Calu3 (cell line): ENCODE results near the gene OR8B3. TPM values are rescaled to one million over a fixed set of nuclear protein-coding genes. Genes with fewer than 3 reads are reported as not detected.

Experiments
- Bru-seq: library from RNA; stranded (reverse); fragments of 400-500 nt; gene quantifications from one replicate; lab custom pipeline; 2021; lab: Mats Ljungman, UMichigan
- BruChase-seq, 2 experiments: library from RNA; stranded (reverse); fragments of 400-500 nt; gene quantifications; one replicate each; lab custom pipeline; 2021; lab: Mats Ljungman, UMichigan
- BruUV-seq: library from RNA; stranded (reverse); fragments of 400-500 nt; replicated peaks from 2 replicates; lab custom pipeline; 2021; lab: Mats Ljungman, UMichigan
- CTCF ChIA-PET: fragments of 300-600 bp; sonication (Branson Sonifier 250); formaldehyde crosslinking; loops from one replicate; lab custom pipeline; 2022; ENCODE audit warnings: antibody characterized with exemption; lab: Charles Lee
- DNase-seq: peaks from one replicate; pipeline ENCODE4 v3.0.0; 2022
- H3K27ac Mint-ChIP-seq: one replicate; pipeline ENCODE4 v1.8.0; 2022; ENCODE audit warnings: mixed read lengths; ENCODE audit not compliant: unreplicated experiment
- H3K27me3 Mint-ChIP-seq: one replicate; pipeline ENCODE4 v1.8.0; 2022; ENCODE audit warnings: mixed read lengths; ENCODE audit not compliant: unreplicated experiment
- H3K36me3 Mint-ChIP-seq: one replicate; pipeline ENCODE4 v1.8.0; 2022; ENCODE audit warnings: mild to moderate bottlenecking, moderate library complexity, mixed read lengths; ENCODE audit not compliant: insufficient read depth, unreplicated experiment
- H3K4me1 Mint-ChIP-seq: one replicate; pipeline ENCODE4 v1.8.0; 2022; ENCODE audit warnings: mild to moderate bottlenecking, low read depth, mixed read lengths; ENCODE audit not compliant: unreplicated experiment
- H3K4me3 Mint-ChIP-seq: one replicate; pipeline ENCODE4 v1.8.0; 2022; ENCODE audit warnings: mild to moderate bottlenecking, low read depth, moderate library complexity, mixed read lengths; ENCODE audit not compliant: unreplicated experiment
- H3K9me3 Mint-ChIP-seq: one replicate; pipeline ENCODE4 v1.8.0; 2022; ENCODE audit warnings: low read depth, mixed read lengths; ENCODE audit not compliant: unreplicated experiment
- intact Hi-C: fragments of 100-400 bp; cut with micrococcal nuclease; formaldehyde crosslinking; loops from one replicate; pipeline ENCODE4 v1.10.0; 2022; ENCODE audit not compliant: unreplicated experiment
- long read RNA-seq: library from polyadenylated mRNA; stranded (forward); transcript quantifications from one replicate; pipeline ENCODE4 v2.0.0, GENCODE V29; 2022
- total RNA-seq: library from RNA; stranded (reverse); gene quantifications from 2 replicates; pipeline ENCODE4 v1.2.3, GENCODE V29; 2022
- TF ChIP-seq, protein P1 (sequence below): fragments of 200-600 bp; IDR thresholded peaks from one replicate; pipeline ENCODE4 v1.8.0; 2022; ENCODE audit warnings: antibody characterized with exemption; ENCODE audit not compliant: unreplicated experiment

OR8B3 gene, protein sequence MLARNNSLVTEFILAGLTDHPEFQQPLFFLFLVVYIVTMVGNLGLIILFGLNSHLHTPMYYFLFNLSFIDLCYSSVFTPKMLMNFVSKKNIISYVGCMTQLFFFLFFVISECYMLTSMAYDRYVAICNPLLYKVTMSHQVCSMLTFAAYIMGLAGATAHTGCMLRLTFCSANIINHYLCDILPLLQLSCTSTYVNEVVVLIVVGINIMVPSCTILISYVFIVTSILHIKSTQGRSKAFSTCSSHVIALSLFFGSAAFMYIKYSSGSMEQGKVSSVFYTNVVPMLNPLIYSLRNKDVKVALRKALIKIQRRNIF
- total RNA-seq = not detected in 2 replicates
- Bru-seq, nascent RNA = not detected
- not detected for BruChase-seq, experiment 1, labeled RNA remaining after a 6-hour chase
- not detected for BruChase-seq, experiment 2, labeled RNA remaining after a 2-hour chase
- long read RNA-seq = 0 reads

DNA sequence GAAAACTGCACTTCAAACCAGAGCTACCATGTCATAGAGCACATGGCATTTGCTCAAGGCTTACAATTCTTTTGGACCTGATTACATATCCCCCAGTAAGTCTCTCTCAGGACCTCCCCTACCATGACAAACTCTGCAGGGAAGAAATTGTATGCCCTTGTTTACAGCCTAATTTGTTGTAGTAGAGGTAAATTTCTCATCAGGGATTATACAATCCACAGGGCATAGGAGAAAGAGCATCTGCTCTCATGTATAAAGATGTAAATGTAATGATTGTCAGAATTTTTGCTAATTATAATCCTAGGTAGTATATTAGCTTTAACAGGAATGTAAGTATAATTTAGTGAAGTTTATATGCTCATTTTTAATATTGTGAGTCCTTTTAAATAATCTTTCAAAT, at the start of gene OR8B3:
TSS of gene OR8B3 (minus strand) at position 101 of the 400 bp plus-strand sequence. CDS start 1,673 bp downstream, outside the sequence.
- Mint-ChIP-seq H3K4me1 (no peaks in the 10 kb centered on the region), H3K27me3 (no peaks in the 10 kb centered on the region), H3K4me3 (no peak within 1 kb of the TSS), H3K36me3 (no peaks in the 10 kb centered on the region), H3K9me3 (peaks cover 4% of the 10 kb centered on the region), H3K27ac (no peak within 1 kb of the TSS)
- BruUV-seq = no TSS peak
- intact Hi-C loops = no loop called here
- no peak for DNase-seq
- TF ChIP-seq, protein P1, sequence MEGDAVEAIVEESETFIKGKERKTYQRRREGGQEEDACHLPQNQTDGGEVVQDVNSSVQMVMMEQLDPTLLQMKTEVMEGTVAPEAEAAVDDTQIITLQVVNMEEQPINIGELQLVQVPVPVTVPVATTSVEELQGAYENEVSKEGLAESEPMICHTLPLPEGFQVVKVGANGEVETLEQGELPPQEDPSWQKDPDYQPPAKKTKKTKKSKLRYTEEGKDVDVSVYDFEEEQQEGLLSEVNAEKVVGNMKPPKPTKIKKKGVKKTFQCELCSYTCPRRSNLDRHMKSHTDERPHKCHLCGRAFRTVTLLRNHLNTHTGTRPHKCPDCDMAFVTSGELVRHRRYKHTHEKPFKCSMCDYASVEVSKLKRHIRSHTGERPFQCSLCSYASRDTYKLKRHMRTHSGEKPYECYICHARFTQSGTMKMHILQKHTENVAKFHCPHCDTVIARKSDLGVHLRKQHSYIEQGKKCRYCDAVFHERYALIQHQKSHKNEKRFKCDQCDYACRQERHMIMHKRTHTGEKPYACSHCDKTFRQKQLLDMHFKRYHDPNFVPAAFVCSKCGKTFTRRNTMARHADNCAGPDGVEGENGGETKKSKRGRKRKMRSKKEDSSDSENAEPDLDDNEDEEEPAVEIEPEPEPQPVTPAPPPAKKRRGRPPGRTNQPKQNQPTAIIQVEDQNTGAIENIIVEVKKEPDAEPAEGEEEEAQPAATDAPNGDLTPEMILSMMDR = no peak
- CTCF ChIA-PET = no interaction called here

DNA sequence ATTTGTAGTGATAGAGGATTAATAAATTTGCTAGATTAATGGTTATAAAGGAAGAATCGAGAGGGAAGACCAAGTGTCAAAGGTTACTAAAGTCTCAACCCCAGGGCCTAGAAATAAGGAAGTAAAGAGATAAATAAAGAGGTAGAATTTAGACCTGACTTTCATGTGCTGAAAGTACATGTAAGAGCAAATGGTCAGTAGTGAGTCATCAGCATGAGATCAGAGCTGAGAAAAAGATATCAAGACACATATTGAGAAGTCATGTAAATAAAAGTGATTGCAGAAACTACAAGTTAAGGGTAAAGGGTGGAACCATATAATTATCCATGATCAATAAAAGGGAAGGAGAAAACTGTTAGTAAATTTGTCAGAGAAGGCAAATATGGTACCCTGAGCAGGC, 48.1 kb upstream of the OR8B3 start:
- Mint-ChIP-seq H3K4me1 (no peaks in the 10 kb centered on the region), H3K4me3 (no peak overlapping the region), H3K27me3 (no peaks in the 10 kb centered on the region), H3K36me3 (no peaks in the 10 kb centered on the region), H3K27ac (no peak overlapping the region), H3K9me3 (no peaks in the 10 kb centered on the region)
- TF ChIP-seq, protein P1 = no peak
- DNase-seq = no peak
- intact Hi-C loops = no loop called here
- CTCF ChIA-PET = no interaction called here
- no TSS peak for BruUV-seq

DNA sequence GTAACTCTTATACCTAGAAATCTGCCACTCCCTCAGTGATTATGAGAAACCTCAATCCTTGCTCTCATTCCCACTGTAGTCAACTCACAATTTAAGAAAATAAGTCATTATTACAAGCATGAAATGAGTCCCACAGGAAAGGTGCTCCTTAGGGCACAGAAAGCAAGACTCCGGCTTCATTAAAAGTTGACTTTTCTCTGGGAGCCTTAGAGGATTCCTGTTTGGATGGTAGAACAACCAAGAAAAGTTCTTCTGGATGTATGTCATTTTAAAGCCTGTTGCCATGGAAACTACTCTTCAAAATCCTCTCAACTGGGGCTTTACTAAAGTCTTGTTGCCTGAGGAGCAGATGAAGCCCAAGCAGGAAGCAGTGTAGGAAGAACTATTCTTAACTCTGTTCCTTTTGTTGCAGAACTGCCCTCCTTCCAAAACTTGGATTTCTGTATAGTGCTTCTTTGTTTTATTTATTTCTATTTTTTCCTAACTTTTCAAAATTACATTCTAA, 46.9 kb upstream of the OR8B3 start, which contains the start of gene OR8B8:
TSS of gene OR8B8 (minus strand) at position 51 of the 505 bp plus-strand sequence. CDS start 4,611 bp downstream, outside the sequence.
- H3K36me3 Mint-ChIP-seq = no peaks in the 10 kb centered on the region
- TF ChIP-seq, protein P1 = no peak
- H3K9me3 Mint-ChIP-seq = no peaks in the 10 kb centered on the region
- DNase-seq = no peak
- H3K27ac Mint-ChIP-seq = no peak within 1 kb of the TSS
- H3K4me1 Mint-ChIP-seq = no peaks in the 10 kb centered on the region
- H3K27me3 Mint-ChIP-seq = peaks cover 4% of the 10 kb centered on the region
- CTCF ChIA-PET = no interaction called here
- intact Hi-C loops = no loop called here
- BruUV-seq = no TSS peak
- H3K4me3 Mint-ChIP-seq = no peak within 1 kb of the TSS

DNA sequence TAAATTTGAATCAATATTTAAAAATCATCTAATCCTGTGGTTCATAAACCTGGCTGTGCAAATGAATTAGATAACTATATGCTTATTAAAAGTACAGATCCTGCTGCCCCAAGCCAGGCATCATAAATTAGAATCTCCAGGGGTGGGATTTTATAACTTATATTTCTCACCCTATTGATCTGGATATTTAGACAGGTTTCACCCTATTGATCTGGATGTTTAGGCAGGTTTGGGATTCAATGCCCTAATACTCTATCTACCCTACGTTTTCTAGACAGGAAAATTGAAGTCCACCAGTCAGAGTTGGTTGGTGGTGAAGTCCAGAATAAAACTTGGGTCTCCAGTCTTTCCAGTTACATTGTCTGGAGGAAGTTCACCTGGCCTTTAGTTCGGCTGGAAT, 44.0 kb upstream of the OR8B3 start:
- Mint-ChIP-seq H3K27ac (no peak overlapping the region), H3K4me1 (no peaks in the 10 kb centered on the region), H3K36me3 (no peaks in the 10 kb centered on the region), H3K27me3 (peaks cover 24% of the 10 kb centered on the region), H3K4me3 (no peak overlapping the region), H3K9me3 (peaks cover 6% of the 10 kb centered on the region)
- DNase-seq = no peak
- intact Hi-C loops = no loop called here
- TF ChIP-seq, protein P1 = no peak
- no TSS peak for BruUV-seq
- CTCF ChIA-PET = no interaction called here
